ENCODE data around the gene COPS3. TPM values are rescaled to one million over a fixed set of nuclear protein-coding genes. Genes with fewer than 3 reads are reported as not detected.

The COPS3 gene
- total and polyA plus RNA-seq, 2 experiments from 2014 or later, result 108 to 121 TPM

DNA sequence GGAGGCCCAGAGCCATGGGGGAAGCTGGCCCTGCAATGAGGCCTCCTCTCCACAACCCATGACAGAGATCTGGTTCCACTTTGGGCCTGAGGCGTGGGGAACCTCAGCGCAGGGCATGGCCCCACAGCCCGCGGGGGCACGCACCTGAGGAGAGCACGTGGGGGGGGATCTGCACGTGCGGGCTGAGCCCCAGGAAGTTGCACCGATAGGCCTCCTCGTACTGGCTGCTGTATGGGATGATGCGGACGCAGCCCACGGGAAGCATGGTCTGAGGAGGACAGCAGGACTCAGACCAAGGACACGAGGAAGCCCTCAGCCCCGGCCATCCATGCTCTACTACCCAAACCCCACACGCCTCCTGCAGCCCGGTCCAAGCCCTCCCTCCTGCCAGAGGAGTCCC lies 64.8 kb downstream of the COPS3 start:
- Histone ChIP-seq H3K9me2 (ENCODE audit: insufficient read depth) (no peaks in the 10 kb centered on the region), H3K27me3 (ENCODE audit: insufficient read depth) (no peaks in the 10 kb centered on the region), H4K20me1 (replicated peaks; ENCODE audit: insufficient read depth) (peaks cover 6% of the 10 kb centered on the region; the same call in 1 of the 2 replicates), H3K4me2 (no peak overlapping the region), H2AFZ (no peak overlapping the region), H3K79me2 (replicated peaks; ENCODE audit: insufficient read depth) (no peaks in the 10 kb centered on the region), H3K36me3 (ENCODE audit: insufficient read depth) (peaks cover 11% of the 10 kb centered on the region; the same call in 1 of the 2 replicates), H3K4me1 (ENCODE audit: insufficient read depth) (no peaks in the 10 kb centered on the region), H3F3A (replicated peaks; ENCODE audit: low read depth) (0 out of 2 replicates have a peak, but pooled peaks cover 3% of the 10 kb centered on the region), H3K27ac (ENCODE audit: low read depth) (no peak overlapping the region), H3K4me3 (no peak overlapping the region)
- Mint-ChIP-seq H3K36me3 (ENCODE audit: low read depth) (peaks cover 56% of the 10 kb centered on the region), H3K9me3 (no peaks in the 10 kb centered on the region), H3K27me3 (ENCODE audit: insufficient read depth, low read depth, poor library complexity) (peaks cover 12% of the 10 kb centered on the region), H3K27ac (no peak overlapping the region; the same call in 1 of the 2 replicates), H3K4me3 (no peak overlapping the region), H3K4me1 (no peaks in the 10 kb centered on the region; the same call in 1 of the 3 replicates)
- DNase-seq (ENCODE audit: low spot score), result no peak
- ATAC-seq, result no peak
- TF ChIP-seq ZNF331 (CRISPR knock-in tag; IDR thresholded peaks at IDR 0.05; ENCODE audit: low read depth), result no peak
- TF ChIP-seq, protein P1, sequence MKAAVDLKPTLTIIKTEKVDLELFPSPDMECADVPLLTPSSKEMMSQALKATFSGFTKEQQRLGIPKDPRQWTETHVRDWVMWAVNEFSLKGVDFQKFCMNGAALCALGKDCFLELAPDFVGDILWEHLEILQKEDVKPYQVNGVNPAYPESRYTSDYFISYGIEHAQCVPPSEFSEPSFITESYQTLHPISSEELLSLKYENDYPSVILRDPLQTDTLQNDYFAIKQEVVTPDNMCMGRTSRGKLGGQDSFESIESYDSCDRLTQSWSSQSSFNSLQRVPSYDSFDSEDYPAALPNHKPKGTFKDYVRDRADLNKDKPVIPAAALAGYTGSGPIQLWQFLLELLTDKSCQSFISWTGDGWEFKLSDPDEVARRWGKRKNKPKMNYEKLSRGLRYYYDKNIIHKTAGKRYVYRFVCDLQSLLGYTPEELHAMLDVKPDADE (IDR thresholded peaks at IDR 0.05), result no peak
- TF ChIP-seq STAT1 (IDR thresholded peaks at IDR 0.05; ENCODE audit: unreplicated experiment), result no peak
- no peak for TF ChIP-seq REST (IDR thresholded peaks at IDR 0.05; ENCODE audit: unreplicated experiment)
- no peak for TF ChIP-seq JUNB (IDR thresholded peaks at IDR 0.05; ENCODE audit: unreplicated experiment)
- TF ChIP-seq ZNF462 (CRISPR knock-in tag; IDR thresholded peaks at IDR 0.05), result no peak
- no peak for TF ChIP-seq ZNF114 (CRISPR knock-in tag; IDR thresholded peaks at IDR 0.05)
- TF ChIP-seq EZH2 (IDR thresholded peaks at IDR 0.05; ENCODE audit: low read depth, unreplicated experiment), result no peak
- TF ChIP-seq CREB1 (CRISPR knock-in tag; IDR thresholded peaks at IDR 0.05; ENCODE audit: low read depth), result no peak
- TF ChIP-seq NANOG (IDR thresholded peaks at IDR 0.05; ENCODE audit: borderline replicate concordance), result no peak
- TF ChIP-seq POLR2AphosphoS5 (IDR thresholded peaks at IDR 0.05; ENCODE audit: low read depth), result no peak
- no peak for TF ChIP-seq CTCF (conservative IDR thresholded peaks at IDR 0.05; ENCODE audit: low read depth in 2 of 2)
- TF ChIP-seq EZH2phosphoT487 (IDR thresholded peaks at IDR 0.05; ENCODE audit: unreplicated experiment), result no peak
